Measurements from ENCODE around the gene AP5B1. TPM values are rescaled to one million over a fixed set of nuclear protein-coding genes. Genes with fewer than 3 reads are reported as not detected.

The AP5B1 gene
- total and polyA plus RNA-seq, 9 of the 15 experiments (the other 6 are each of a cell fraction or from before 2014, with no cell fraction given): 0.51 to 24.2 (median 5.1) TPM

- H3K36me3 ChIP-seq (ENCODE audit: control insufficient read depth, insufficient read depth, low read length): no peaks in the 10 kb centered on the region
- ChIA-PET POLR2A (interaction anchor here (0.5 to 2.2 kb wide), 4 partner anchors 8 to 81 kb away, joined by 3 to 17 read pairs (median 3); partner anchors contain the start of gene AP5B1), CTCF (ENCODE audit: low intra/inter-chr PET ratio) (no interaction called here)
- H3K4me3 ChIP-seq: no peak overlapping the region
- H3K4me1 ChIP-seq (replicated peaks in 1 of 2; ENCODE audit: control insufficient read depth in 2 of 2, insufficient read depth in 2 of 2, low read length in 2 of 2): peaks cover 0 to 34% of the 10 kb centered on the region in 2 experiments; a peak in 2 of 5 replicates
- peak overlapping the region in 1 of 2 experiments; percentile 4; a peak in 1 of 4 replicates for H3K9ac ChIP-seq (ENCODE audit: insufficient read depth in 1 of 2, low read depth in 2 of 2, low read length in 2 of 2)
- FAIRE-seq (no peak), ATAC-seq (no peak), DNase-seq (ENCODE audit: extremely low read depth in 1 of 4, low spot score in 3 of 4) (peak in 2 of 4 experiments; percentile 57 to 65)
- no peak overlapping the region for H2AFZ ChIP-seq (ENCODE audit: low read depth, low read length)
- intact Hi-C loops (cut with micrococcal nuclease) (loop anchor here (10.0 kb wide), 1 partner anchor 197 kb away; no protein-coding TSS in a partner anchor), in situ Hi-C loops (cut with MboI) (no loop called here)
- H4K20me1 ChIP-seq (replicated peaks; ENCODE audit: control insufficient read depth, insufficient read depth, low read length): peaks cover 14% of the 10 kb centered on the region; the same call in 1 of the 2 replicates
- no peak overlapping the region for H3K4me2 ChIP-seq (ENCODE audit: insufficient read depth, low read length)
- no peaks in the 10 kb centered on the region for H3K9me3 ChIP-seq (replicated peaks; ENCODE audit: control insufficient read depth, insufficient read depth, low read depth, low read length)
- H3K9me1 ChIP-seq (ENCODE audit: control insufficient read depth, insufficient read depth, low read length): no peaks in the 10 kb centered on the region
- H3K79me2 ChIP-seq (ENCODE audit: control insufficient read depth, insufficient read depth, low read length): no peaks in the 10 kb centered on the region
- TF ChIP-seq SREBF1 (IDR thresholded peaks at IDR 0.05; ENCODE audit: borderline replicate concordance, low read depth, low read length) (no peak), ZBTB7A (IDR thresholded peaks at IDR 0.05; ENCODE audit: borderline replicate concordance, control insufficient read depth, low read depth, low read length) (peak; percentile 30; the same call in 1 of the 2 replicates), CHD1 (IDR thresholded peaks at IDR 0.05; ENCODE audit: low read length) (no peak)
- H3K27ac ChIP-seq (ENCODE audit: extremely low read depth, low read depth, low read length): no peak overlapping the region
- 28% methylated on average over 40 of the region's 64 CpGs for WGBS (ENCODE audit: insufficient coverage, low coverage, missing lambda C conversion rate)
- BruUV-seq (replicated peaks): no TSS peak
- H3K27me3 ChIP-seq (ENCODE audit: control insufficient read depth in 2 of 2, insufficient read depth in 2 of 2, low read length in 2 of 2): peaks cover 34 to 49% of the 10 kb centered on the region in 2 experiments
These were observed 7.2 kb upstream of the AP5B1 start for GRCh38 chr11:65787649-65788622.
